ENCODE measurements around the gene FOXE1. TPM values are rescaled to one million over a fixed set of nuclear protein-coding genes. Genes with fewer than 3 reads are reported as not detected.

FOXE1 gene
- total and polyA plus RNA-seq, 2 of the 13 experiments (the other 11 are each of a cell fraction or from before 2014, with no cell fraction given) = not detected

DNA sequence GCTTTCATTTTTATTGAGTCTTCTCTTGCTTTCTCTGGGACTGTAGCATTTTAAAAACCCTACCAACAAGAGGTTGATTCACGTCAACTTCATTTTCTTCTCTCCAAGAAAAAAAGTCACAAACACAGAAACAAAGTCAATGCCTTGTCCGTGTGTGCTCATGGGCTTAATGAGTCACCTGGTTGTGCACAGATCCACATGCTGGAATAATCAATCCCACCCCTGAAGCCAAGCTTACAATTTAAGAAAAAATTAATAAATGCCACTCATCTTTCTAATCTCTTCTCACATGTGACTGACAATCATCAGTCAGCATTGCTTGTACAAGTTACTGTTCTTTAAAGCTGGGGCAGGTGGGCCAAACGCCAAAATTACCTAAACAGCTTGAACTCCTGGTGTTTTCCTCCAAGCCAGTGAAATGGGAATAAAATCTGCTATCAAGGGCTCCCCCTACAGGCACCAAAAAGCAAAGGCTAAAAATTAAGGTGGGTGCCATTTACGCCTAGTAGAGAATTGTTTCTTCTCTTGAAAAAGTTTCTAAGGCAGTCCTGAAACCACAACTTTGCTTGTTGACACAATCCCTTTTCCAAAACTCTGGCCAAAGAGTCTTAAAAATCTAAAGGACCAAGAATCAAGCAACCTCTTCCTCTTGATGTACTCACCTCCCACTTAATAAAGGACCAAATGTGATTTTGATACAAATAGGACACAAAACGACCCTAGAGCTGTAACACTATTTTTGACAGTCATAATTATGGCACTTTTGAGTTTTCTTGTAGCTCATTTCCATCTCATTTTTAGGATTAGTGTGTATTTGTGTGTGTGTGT, 47.9 kb downstream of the FOXE1 start (continued):
- no peak for TF ChIP-seq BCL3 (CRISPR knock-in tag; IDR thresholded peaks at IDR 0.05)
- TF ChIP-seq, protein P1, sequence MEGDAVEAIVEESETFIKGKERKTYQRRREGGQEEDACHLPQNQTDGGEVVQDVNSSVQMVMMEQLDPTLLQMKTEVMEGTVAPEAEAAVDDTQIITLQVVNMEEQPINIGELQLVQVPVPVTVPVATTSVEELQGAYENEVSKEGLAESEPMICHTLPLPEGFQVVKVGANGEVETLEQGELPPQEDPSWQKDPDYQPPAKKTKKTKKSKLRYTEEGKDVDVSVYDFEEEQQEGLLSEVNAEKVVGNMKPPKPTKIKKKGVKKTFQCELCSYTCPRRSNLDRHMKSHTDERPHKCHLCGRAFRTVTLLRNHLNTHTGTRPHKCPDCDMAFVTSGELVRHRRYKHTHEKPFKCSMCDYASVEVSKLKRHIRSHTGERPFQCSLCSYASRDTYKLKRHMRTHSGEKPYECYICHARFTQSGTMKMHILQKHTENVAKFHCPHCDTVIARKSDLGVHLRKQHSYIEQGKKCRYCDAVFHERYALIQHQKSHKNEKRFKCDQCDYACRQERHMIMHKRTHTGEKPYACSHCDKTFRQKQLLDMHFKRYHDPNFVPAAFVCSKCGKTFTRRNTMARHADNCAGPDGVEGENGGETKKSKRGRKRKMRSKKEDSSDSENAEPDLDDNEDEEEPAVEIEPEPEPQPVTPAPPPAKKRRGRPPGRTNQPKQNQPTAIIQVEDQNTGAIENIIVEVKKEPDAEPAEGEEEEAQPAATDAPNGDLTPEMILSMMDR (CRISPR knock-in tag; IDR thresholded peaks at IDR 0.05) = peak; percentile 73
- no peak for TF ChIP-seq MIXL1 (CRISPR knock-in tag; IDR thresholded peaks at IDR 0.05)
- peak; percentile 79 for TF ChIP-seq ZNF629 (CRISPR knock-in tag; conservative IDR thresholded peaks at IDR 0.05)
- TF ChIP-seq ZNF33B (CRISPR knock-in tag; IDR thresholded peaks at IDR 0.05) = no peak
- TF ChIP-seq, protein P2, sequence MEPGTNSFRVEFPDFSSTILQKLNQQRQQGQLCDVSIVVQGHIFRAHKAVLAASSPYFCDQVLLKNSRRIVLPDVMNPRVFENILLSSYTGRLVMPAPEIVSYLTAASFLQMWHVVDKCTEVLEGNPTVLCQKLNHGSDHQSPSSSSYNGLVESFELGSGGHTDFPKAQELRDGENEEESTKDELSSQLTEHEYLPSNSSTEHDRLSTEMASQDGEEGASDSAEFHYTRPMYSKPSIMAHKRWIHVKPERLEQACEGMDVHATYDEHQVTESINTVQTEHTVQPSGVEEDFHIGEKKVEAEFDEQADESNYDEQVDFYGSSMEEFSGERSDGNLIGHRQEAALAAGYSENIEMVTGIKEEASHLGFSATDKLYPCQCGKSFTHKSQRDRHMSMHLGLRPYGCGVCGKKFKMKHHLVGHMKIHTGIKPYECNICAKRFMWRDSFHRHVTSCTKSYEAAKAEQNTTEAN (CRISPR knock-in tag; conservative IDR thresholded peaks at IDR 0.05) = no peak
- TF ChIP-seq TMF1 (CRISPR knock-in tag; IDR thresholded peaks at IDR 0.05; ENCODE audit: low read depth) = no peak
- TF ChIP-seq ZNF546 (CRISPR knock-in tag; conservative IDR thresholded peaks at IDR 0.05) = no peak
- peak; percentile 93 for TF ChIP-seq ZNF205 (CRISPR knock-in tag; IDR thresholded peaks at IDR 0.05)
- TF ChIP-seq ZBTB14 (CRISPR knock-in tag; IDR thresholded peaks at IDR 0.05) = no peak
- no peak for TF ChIP-seq PAWR (CRISPR knock-in tag; IDR thresholded peaks at IDR 0.05; ENCODE audit: borderline replicate concordance)
- no peak for TF ChIP-seq ZNF343 (CRISPR knock-in tag; IDR thresholded peaks at IDR 0.05)
- TF ChIP-seq JDP2 (CRISPR knock-in tag; IDR thresholded peaks at IDR 0.05; ENCODE audit: borderline replicate concordance) = no peak
